Activated B cell treated with CpG ODN at 0.5 μM for 24 hours (primary cell): Measurements from ENCODE around the gene METTL21A. TPM values are rescaled to one million over a fixed set of nuclear protein-coding genes. Genes with fewer than 3 reads are reported as not detected.

Experiments
- ATAC-seq: fragments of 200-7000 bp; cut with Tn5 transposase; one replicate; pipeline ENCODE4 v1.10.0; 2021; ENCODE audit warnings: low read depth, mild to moderate bottlenecking, moderate library complexity
- CTCF ChIA-PET: fragments of 350-600 bp; sonication (Branson Sonifier 250); formaldehyde crosslinking; loops from one replicate; lab custom pipeline; 2021; ENCODE audit warnings: antibody characterized with exemption; lab: Charles Lee
- POLR2A ChIA-PET: fragments of 350-600 bp; sonication (Branson Sonifier 250); formaldehyde crosslinking; loops from one replicate; lab custom pipeline; 2021; ENCODE audit warnings: antibody characterized with exemption; lab: Charles Lee
- DNase-seq: peaks from one replicate; pipeline ENCODE4 v3.0.0; 2022
- H3K27ac Mint-ChIP-seq: one replicate; pipeline ENCODE4 v1.8.0; 2020; ENCODE audit warnings: mixed read lengths
- H3K27me3 Mint-ChIP-seq: one replicate; pipeline ENCODE4 v1.8.0; 2021; ENCODE audit warnings: mixed read lengths
- H3K36me3 Mint-ChIP-seq: one replicate; pipeline ENCODE4 v1.8.0; 2021; ENCODE audit warnings: low read depth, mixed read lengths
- H3K4me1 Mint-ChIP-seq: one replicate; pipeline ENCODE4 v1.8.0; 2021; ENCODE audit warnings: mixed read lengths
- H3K4me3 Mint-ChIP-seq: one replicate; pipeline ENCODE4 v1.8.0; 2020; ENCODE audit warnings: mild to moderate bottlenecking, mixed read lengths
- H3K9me3 Mint-ChIP-seq: one replicate; pipeline ENCODE4 v1.8.0; 2020; ENCODE audit warnings: mixed read lengths
- CTCF ChIP-seq: fragments of 200-600 bp; IDR thresholded peaks from one replicate; pipeline ENCODE4 v1.8.0; 2022; ENCODE audit warnings: antibody characterized with exemption, mild to moderate bottlenecking
- intact Hi-C: fragments of 100-400 bp; cut with micrococcal nuclease; formaldehyde crosslinking; loops from one replicate; pipeline ENCODE4 v1.15.1; 2024
- total RNA-seq: library from RNA; stranded (reverse); gene quantifications from 2 replicates; pipeline ENCODE4 v1.2.3, GENCODE V29; 2022

METTL21A gene
- total RNA-seq, 1 donor from 2014 or later: 34.3 TPM

DNA sequence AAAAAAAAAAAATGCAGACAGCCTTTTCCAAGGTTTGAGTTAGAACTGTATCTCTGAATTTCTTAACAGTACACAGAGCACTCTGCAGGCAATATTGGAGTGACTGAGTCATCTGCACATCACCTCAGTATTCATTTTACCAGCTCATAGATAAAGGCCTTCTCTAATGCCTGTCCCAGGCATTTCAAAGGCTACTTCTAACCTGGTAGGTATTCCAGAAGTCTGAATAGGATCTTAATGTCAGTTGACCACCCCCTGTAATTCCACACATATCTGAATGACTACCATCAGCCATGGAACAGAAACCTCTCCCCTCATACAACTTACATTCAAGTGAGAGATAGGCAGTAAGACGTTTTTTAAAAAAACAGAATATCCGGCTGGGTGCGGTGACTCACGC, 9.0 kb downstream of the METTL21A start:
- no peak for TF ChIP-seq CTCF
- intact Hi-C loops: no loop called here
- H3K4me1 Mint-ChIP-seq: peaks cover 39% of the 10 kb centered on the region
- ChIA-PET POLR2A (interaction anchor here (0.7 kb wide), 1 partner anchor 10 kb away, joined by 3 read pairs; no protein-coding TSS in a partner anchor), CTCF (interaction anchor here (0.6 kb wide), 1 partner anchor 153 kb away, joined by 4 read pairs; the partner anchor contains the start of gene FZD5)
- no peaks in the 10 kb centered on the region for H3K27me3 Mint-ChIP-seq
- H3K27ac Mint-ChIP-seq: no peak overlapping the region
- H3K36me3 Mint-ChIP-seq: peaks cover 72% of the 10 kb centered on the region
- no peak for ATAC-seq
- no peak overlapping the region for H3K4me3 Mint-ChIP-seq
- H3K9me3 Mint-ChIP-seq: no peaks in the 10 kb centered on the region
- no peak for DNase-seq

DNA sequence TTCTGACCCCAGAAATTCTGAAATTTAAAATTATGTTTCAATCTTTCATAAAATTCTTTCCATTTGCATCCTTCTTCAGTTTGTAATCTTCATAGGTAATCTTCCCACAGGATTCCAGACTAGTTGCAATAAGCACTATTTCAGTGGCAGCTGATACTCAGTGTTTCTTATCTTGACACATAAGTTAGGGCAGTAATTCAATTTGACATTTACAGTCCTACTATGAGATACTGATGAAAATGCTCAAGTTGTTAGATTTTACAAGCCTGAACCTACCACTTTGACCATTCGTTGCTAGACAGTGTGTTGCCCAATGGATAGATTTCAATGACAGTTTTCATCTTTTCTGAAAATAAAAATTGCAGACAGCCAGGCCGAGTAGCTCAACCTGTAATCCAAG, 10.4 kb downstream of the METTL21A start:
- DNase-seq: no peak
- H3K36me3 Mint-ChIP-seq: peaks cover 61% of the 10 kb centered on the region
- H3K4me1 Mint-ChIP-seq: peaks cover 27% of the 10 kb centered on the region
- no peak for TF ChIP-seq CTCF
- no peak for ATAC-seq
- no peaks in the 10 kb centered on the region for H3K27me3 Mint-ChIP-seq
- POLR2A ChIA-PET: no interaction called here
- intact Hi-C loops: no loop called here
- no peak overlapping the region for H3K27ac Mint-ChIP-seq
- H3K9me3 Mint-ChIP-seq: no peaks in the 10 kb centered on the region
- no peak overlapping the region for H3K4me3 Mint-ChIP-seq
- CTCF ChIA-PET: no interaction called here

GRCh38 chr2:207612714-207613113, 12.5 kb downstream of the METTL21A start:
- H3K4me3 Mint-ChIP-seq: no peak overlapping the region
- ATAC-seq (no peak), DNase-seq (no peak)
- peaks cover 58% of the 10 kb centered on the region for H3K36me3 Mint-ChIP-seq
- no peaks in the 10 kb centered on the region for H3K27me3 Mint-ChIP-seq
- TF ChIP-seq CTCF: no peak
- CTCF ChIA-PET: no interaction called here
- no peak overlapping the region for H3K27ac Mint-ChIP-seq
- peaks cover 12% of the 10 kb centered on the region for H3K4me1 Mint-ChIP-seq
- intact Hi-C loops: no loop called here
- H3K9me3 Mint-ChIP-seq: no peaks in the 10 kb centered on the region
- POLR2A ChIA-PET: no interaction called here

GRCh38 chr2:207606829-207607228, 18.4 kb downstream of the METTL21A start:
- H3K4me1 Mint-ChIP-seq: peaks cover 18% of the 10 kb centered on the region
- peak overlapping the region; percentile 32 for H3K27ac Mint-ChIP-seq
- ATAC-seq (no peak), DNase-seq (no peak)
- TF ChIP-seq CTCF: no peak
- H3K4me3 Mint-ChIP-seq: no peak overlapping the region
- H3K9me3 Mint-ChIP-seq: no peaks in the 10 kb centered on the region
- intact Hi-C loops: no loop called here
- H3K36me3 Mint-ChIP-seq: peaks cover 40% of the 10 kb centered on the region
- ChIA-PET CTCF (no interaction called here), POLR2A (no interaction called here)
- no peaks in the 10 kb centered on the region for H3K27me3 Mint-ChIP-seq

GRCh38 chr2:207606399-207606798, 18.8 kb downstream of the METTL21A start:
- H3K36me3 Mint-ChIP-seq: peaks cover 42% of the 10 kb centered on the region
- no peak for TF ChIP-seq CTCF
- no peak overlapping the region for H3K27ac Mint-ChIP-seq
- intact Hi-C loops: no loop called here
- POLR2A ChIA-PET: no interaction called here
- CTCF ChIA-PET: no interaction called here
- ATAC-seq: no peak
- no peak for DNase-seq
- no peaks in the 10 kb centered on the region for H3K27me3 Mint-ChIP-seq
- H3K4me1 Mint-ChIP-seq: peaks cover 22% of the 10 kb centered on the region
- H3K9me3 Mint-ChIP-seq: no peaks in the 10 kb centered on the region
- no peak overlapping the region for H3K4me3 Mint-ChIP-seq
